Brain microvascular endothelial cell (primary cell): Measurements from ENCODE around the gene LCN9.
"Not testable (repeated sequence)": the region's sequence is repeated elsewhere in the genome, so short reads cannot be mapped to it uniquely, and the experiment has no call there.

ENCODE experiments used
- DNase-seq: peaks from one replicate; pipeline ENCODE4 v3.0.0-alpha.2; 2020
- H3K27ac ChIP-seq: fragments of 250-450 bp; sonication (Bioruptor Pico); 2 replicates; pipeline ENCODE4 v1.5.1; 2020; ENCODE audit warnings: mild to moderate bottlenecking, moderate library complexity
- H3K27me3 ChIP-seq: fragments of 250-450 bp; sonication (Bioruptor Pico); replicated peaks from 2 replicates; pipeline ENCODE4 v1.5.1; 2020; ENCODE audit warnings: mild to moderate bottlenecking
- H3K36me3 ChIP-seq: fragments of 250-450 bp; sonication (Bioruptor Pico); replicated peaks from 2 replicates; pipeline ENCODE4 v1.5.1; 2020; ENCODE audit warnings: mild to moderate bottlenecking
- H3K4me3 ChIP-seq: 2 replicates; pipeline ENCODE4 v1.5.1; 2011; ENCODE audit warnings: low read depth, mild to moderate bottlenecking, control low read depth, low read length, moderate library complexity
- CTCF ChIP-seq: IDR thresholded peaks from 2 replicates; pipeline ENCODE4 v1.5.1; 2011; ENCODE audit warnings: low read depth, mild to moderate bottlenecking, moderate library complexity, low read length, control low read depth, inconsistent platforms; ENCODE audit errors: missing control alignments
- in situ Hi-C: cut with HindIII; loops from 2 replicates; pipeline ENCODE4 v1.10.0; 2017; ENCODE audit warnings: low sequenced_read_pairs, low pct_ligation_motif_present

Gene LCN9

GRCh38 chr9:135664801-135665794, 2.0 kb downstream of the LCN9 start:
- Histone ChIP-seq H3K27me3 (no peaks in the 10 kb centered on the region), H3K27ac (no peak overlapping the region), H3K4me3 (no peak overlapping the region), H3K36me3 (no peaks in the 10 kb centered on the region)
- DNase-seq: no peak
- in situ Hi-C loops: no loop called here
- TF ChIP-seq CTCF: no peak

GRCh38 chr9:135665795-135666189, 2.7 kb downstream of the LCN9 start:
- Histone ChIP-seq H3K36me3 (no peaks in the 10 kb centered on the region), H3K27me3 (no peaks in the 10 kb centered on the region), H3K27ac (no peak overlapping the region), H3K4me3 (no peak overlapping the region)
- in situ Hi-C loops: no loop called here
- no peak for DNase-seq
- no peak for TF ChIP-seq CTCF

- H3K27ac ChIP-seq: no peak overlapping the region
- H3K27me3 ChIP-seq: no peaks in the 10 kb centered on the region
- H3K36me3 ChIP-seq: no peaks in the 10 kb centered on the region
- DNase-seq: no peak
- no peak for TF ChIP-seq CTCF
- H3K4me3 ChIP-seq: no peak overlapping the region
- in situ Hi-C loops: no loop called here
Measured at GRCh38 chr9:135666534-135667462, 3.7 kb downstream of the LCN9 start.

GRCh38 chr9:135667463-135668001, 4.4 kb downstream of the LCN9 start:
- TF ChIP-seq CTCF: no peak
- H3K36me3 ChIP-seq: no peaks in the 10 kb centered on the region
- H3K27me3 ChIP-seq: no peaks in the 10 kb centered on the region
- no peak overlapping the region for H3K4me3 ChIP-seq
- H3K27ac ChIP-seq: no peak overlapping the region
- DNase-seq: no peak
- in situ Hi-C loops: no loop called here

DNA sequence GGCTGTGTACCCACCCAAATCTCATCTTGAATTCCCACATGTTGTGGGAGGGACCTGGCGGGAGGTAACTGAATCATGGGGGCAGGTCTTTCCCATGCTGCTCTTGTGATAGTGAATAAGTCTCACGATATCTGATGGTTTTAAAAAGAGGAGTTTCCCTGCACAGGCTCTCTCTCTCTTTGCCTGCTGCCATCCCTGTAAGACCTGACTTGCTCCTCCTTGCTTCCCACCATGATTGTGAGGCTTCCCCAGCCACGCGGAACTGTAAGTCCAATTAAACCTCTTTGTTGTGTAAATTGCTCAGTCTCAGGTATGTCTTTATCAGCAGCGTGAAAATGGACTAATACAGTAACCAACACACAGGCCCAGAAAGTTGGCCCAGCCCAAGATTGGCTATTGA, 5.9 kb downstream of the LCN9 start:
- H3K27ac ChIP-seq, in situ Hi-C loops, H3K4me3 ChIP-seq, DNase-seq, H3K27me3 ChIP-seq, H3K36me3 ChIP-seq: not testable (repeated sequence)
